HT1080 (cell line): ENCODE results near the gene SPOCK1. TPM values are rescaled to one million over a fixed set of nuclear protein-coding genes. Genes with fewer than 3 reads are reported as not detected.

ENCODE experiments used
- DNase-seq: peaks from one replicate; pipeline ENCODE4 v3.0.0-alpha.2; 2015; ENCODE audit warnings: low read depth
- total RNA-seq: library from RNA; depleted of rRNA; stranded (reverse); fragments of >200 nt; shearing (Covaris generic); gene quantifications from 2 replicates; pipeline ENCODE4 v1.2.3, GENCODE V29; 2014

Gene SPOCK1
- total RNA-seq, 1 experiment from 2014 or later: 21.7 TPM

DNA sequence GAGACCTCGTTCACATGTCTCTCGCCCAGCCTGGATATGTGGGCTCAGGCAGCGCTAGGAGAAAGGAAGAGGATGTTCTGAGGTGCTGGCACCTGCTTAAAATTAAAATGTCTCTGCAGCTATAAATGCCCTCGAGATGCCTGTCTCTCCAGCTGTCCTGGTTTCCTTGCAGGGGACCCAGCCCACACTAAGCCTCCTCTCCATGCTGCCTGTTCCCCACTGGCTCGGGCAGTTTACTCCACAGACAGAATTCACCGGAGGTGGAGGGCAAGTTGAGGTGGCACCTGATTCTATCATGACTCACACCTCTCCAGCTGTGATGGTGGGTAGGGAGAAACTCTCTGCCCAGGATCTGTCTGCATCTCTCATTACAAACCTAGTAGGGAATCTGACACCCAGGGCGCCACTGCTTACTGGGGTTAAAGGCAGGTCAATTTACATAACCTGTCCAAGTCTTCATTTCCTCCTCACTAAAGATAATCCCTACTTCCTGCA is 420.9 kb downstream of the SPOCK1 start:
- peak; percentile 89 for DNase-seq

DNA sequence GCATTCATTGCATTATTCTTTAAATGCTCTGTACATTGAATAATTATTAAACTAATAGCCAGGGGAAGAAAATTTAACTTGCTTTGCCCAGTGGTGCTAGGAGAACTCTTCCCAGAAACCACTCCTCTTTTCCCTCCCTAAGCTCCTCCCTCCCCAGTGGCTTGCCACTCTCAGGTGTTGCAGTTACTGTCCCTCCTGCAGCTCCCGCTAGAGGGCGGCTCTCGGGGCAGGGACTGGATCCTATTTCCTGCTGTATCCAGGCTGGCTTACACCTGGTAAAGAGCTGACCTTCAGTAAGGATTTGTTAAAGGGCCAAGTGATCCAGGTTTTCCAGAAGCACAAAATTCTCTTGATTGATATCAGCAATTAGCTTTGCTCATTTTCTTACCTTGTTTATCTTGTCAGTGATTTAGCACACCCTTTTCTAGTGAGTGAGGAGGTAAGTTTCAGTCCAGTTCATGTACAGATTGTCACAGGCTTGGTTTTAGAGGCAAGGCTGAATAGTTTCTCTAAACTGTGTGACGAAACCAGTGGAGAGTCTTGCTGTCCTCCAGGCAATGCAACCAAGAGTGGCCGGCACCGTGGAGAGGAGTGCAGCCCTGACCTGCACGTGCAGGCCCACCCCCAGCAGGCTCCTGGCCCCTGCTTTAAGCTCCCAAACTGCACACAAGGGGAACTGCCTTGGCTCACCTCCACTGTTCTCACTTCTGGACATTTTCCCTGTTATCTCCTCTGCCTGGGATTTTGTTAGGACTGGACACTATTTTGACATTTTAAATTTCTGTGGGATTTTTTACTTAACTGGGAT is 423.8 kb downstream of the SPOCK1 start:
- DNase-seq: peak; percentile 56

DNA sequence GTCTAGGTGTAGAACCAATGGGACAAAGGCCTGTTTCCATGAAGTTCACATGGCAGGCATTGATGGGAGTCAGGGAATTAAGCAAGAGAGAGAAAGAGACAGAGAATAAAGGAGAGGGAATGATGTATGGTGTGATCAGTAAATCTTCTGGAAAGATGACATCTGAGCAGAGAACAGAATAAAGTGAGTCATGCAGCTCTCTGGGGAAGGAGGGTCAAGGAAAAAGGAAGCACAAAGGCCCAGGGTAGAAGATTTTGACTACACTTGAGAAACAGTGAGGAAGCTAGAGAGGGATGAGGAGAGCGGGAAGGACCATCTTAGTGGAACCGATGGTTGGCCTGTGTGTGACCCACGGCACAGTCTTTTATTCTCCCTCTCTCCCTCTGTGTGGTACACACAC is 425.9 kb downstream of the SPOCK1 start:
- peak; percentile 60 for DNase-seq

DNA sequence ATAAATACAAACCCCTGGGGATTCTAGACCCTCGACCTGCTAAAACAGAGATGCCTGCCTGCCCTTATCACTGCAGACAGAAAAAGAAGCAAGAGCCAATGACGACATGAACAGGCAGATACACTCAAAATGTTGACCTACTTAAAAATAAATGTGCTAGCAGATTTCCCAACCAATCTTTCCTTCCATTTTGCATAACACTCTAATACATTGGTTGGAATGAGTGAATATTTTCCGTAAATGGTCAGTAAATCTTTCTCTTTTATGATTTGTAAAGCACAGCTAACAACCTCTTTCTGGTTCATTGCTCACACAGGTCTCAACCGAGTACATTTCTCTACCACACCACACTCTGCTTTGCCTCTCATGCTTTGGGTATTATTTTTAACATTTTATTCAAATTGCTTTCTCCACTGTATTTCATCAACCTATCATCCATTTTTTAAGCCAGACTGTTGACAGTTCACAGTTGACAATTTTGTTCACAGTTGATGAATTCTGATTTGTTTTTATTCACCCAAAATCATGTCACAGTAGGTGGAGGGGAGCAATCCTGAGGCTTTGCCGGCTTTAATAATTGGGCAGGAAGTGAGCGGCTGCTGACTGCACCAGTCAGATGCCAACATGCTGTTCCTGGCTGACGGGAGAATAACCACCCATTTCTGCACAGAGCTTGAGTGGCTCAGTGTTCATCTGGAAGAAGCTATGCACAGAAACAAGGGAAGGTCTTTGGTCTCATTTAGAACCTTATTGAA is 426.6 kb downstream of the SPOCK1 start:
- peak; percentile 27 for DNase-seq

DNA sequence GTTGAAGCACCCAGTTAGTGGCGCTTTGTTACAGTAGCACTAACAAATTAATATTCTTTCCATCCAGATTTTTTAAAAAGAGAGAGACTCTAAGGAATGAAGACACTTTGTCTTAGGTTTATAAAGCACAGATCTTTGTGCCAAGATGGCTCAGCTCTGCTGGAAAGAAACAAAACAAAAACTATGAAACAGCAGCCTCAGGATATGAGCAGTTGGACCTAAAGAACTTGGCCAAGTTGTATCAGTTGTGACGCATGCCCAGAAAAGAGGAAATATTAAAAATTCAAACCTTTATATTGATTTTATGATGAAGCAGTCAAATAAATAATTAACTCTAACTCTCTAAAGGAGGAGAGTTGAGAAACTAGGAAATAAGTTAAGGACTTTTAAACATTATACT is 427.2 kb downstream of the SPOCK1 start:
- DNase-seq: no peak

DNA sequence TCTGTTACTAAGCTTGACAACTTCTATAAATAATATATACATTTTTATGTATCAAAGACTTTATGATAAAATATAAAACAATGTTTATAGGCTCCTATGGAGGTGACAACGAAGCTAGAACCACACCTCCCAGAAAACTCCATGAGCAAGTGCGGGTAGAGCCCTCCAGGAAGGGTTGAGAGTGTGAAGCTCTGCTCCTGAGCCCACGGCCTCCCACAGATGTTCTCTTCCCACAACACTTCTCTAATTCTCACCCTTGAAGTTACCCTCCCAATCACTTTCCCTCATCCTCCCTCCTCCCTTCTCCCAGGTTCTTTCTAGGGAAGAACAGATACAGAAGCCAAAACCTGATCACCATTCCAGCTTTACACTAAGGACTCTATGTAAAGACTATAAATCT is 427.6 kb downstream of the SPOCK1 start:
- no peak for DNase-seq

DNA sequence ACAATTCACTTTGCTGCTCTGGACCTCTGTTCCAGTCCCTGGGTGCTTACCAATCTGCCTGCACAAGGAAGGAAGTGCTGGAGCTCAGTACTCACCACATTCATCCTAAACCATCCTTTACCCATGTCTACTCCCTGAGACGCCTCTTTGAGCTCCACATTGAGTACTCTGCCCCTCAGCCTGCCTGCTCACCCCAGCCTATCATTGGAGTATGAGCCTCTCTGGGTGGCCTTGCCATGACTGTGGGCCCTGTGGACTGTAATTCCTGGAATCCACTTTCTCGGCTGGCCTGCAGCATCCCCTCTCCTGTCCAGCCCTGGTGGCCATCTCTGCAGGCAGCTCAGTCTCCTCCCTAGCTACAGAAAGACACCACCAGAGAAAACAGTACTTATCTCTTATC is 428.6 kb downstream of the SPOCK1 start:
- DNase-seq: no peak

DNA sequence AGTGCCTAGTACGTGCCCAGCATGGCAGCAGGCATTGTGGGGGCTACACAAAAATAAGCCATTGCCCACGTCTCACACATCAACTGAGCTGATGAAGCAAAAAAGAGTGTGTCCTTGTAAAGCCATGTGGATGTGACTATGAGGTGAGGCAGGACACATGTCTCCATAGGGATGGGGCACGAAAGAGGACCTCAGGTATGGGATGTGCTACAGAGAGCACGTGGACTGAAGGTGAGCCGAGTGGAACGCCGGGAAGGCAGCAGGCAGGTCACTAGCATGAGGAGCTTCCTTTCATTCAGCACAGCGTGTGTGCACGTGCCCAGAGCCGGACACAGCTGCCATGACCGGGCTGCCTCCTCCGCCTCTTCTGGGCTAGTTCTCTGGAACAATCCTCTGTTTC is 429.8 kb downstream of the SPOCK1 start:
- DNase-seq: no peak

DNA sequence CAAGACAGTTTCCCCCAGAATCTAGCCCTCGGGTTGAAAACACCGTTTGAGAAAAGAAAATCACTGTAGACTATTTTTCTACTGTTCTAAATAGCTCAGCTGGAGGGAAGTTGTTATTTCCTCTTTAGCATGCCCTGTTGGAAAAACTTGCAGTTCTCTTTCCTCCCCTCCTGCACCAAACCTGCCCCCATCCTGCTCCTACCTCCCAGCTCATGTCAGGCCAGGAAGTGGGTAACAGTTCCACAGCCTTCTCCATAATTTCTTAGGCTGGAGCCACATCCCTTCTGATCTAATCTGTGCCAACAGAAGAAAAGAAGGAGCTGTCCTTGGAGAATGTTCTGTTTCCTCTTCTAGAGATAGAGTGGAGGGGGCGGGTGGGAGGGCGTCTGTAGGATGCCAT is 437.7 kb downstream of the SPOCK1 start:
- DNase-seq: no peak

DNA sequence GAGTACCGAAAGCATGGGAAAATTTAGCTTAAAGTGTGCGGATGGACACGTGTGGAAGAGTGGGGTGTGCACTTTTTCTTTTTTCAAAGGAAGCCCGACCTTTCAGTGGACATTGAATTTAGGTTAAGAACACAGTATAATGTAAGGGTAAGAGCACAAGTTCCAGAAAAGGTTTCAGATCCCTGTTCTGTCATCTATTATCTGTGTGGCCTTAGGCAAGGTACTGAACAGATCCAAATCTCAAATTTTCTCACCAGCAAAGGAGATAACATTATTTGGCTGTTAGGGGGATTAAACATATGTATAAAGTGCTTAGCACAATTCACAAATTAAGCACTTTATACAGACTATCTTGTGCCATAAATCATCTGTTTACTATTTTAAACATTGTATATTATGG is 441.0 kb downstream of the SPOCK1 start:
- DNase-seq: no peak

DNA sequence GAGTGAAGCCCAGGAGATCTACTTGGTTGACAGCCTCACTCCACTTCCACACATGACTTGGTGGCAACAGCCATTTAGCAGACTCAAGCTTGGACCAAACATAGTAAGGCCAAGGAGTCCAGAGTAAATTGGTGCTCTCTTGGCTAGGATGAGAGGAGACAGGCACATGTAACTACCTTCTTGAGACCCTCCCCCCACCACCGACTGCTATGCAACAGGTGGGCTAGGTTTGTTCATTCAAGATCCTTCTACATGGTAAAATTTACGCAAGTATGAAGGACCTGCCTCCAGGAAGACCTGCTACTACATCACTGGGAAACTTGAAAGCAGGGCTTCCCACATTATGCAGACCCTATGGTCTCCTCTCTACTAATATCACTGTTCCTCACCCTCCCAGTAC is 442.4 kb downstream of the SPOCK1 start:
- no peak for DNase-seq

DNA sequence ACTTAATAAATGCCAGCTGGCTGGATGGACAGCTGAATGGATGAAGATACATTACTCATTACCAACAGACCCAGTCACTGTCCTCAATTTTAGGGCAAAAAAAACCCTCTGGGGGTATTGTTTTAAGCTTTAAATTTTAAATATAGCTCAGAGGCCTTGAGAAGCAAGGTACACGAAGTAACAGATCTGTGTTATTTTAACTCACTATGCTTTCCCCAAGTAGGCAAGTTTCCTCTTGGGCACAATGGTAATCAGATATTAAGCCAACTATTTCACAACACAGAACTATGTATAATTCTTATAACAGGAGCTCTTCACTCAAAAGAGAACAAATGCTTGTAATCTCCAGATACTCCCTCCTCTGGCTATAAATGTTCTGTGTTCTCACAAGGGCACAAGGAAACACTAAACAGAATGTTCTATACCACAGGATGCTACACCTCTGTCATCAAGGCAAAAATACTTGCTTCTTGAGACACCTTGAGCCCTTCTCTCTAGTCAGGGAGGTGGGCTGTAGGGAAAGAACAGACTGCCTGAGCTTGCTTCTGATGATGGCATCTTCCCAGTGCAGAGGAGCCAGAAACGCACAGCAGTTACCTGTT is 443.8 kb downstream of the SPOCK1 start:
- DNase-seq: no peak

DNA sequence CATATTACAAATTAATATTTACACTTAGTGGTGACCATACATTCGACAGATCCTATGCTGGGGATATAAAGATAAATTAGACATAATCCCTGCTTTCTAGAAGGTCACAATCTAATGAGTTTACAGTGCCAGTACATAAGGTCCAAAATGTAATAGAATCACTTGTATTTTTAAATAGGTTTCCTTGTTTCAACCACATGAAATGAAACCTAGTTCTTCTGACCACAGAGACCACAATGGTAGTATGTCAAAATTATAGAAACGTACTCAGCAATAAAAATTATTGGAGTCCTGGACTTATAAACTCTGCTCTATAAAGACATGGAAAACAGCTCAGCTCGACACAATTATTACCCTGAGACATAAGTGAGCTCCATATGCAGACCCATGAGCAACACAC is 444.3 kb downstream of the SPOCK1 start:
- DNase-seq: no peak

DNA sequence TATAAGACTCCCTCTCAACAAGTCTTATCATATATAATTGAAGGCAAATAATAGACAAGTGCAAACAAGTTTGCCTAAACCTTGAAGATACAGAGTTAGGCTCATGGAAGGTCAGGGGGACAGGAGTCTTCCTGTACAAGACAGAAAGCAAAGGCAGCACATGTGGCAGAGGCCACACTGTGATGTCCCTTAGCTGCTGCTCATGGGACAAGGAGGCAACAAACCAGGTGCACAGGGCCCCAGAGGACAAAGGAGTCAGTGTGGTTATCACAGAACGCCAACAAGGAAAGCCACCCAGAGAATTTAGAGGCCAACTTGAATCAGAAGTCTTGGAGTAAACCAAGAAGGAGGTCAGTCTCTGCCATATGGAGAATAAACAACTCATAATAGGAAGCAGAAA is 444.8 kb downstream of the SPOCK1 start:
- no peak for DNase-seq

DNA sequence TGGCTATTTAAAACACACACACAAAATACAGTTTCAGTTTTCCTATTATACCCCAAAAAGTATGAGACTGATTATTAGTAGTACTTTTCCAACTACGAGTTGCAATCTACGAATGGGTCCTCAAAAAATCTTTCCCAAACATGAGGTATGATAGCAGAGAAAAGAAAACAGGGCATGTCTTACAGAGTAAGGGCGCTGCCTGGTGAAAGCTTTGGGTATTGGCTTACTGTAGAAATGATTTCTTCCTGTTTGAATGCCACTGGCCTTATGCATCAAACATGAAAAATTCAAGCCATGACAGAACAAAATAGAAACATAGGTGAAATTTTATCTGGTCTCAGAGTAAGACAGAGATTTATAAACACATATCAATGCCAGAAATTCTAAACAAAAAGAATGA is 448.0 kb downstream of the SPOCK1 start:
- no peak for DNase-seq

DNA sequence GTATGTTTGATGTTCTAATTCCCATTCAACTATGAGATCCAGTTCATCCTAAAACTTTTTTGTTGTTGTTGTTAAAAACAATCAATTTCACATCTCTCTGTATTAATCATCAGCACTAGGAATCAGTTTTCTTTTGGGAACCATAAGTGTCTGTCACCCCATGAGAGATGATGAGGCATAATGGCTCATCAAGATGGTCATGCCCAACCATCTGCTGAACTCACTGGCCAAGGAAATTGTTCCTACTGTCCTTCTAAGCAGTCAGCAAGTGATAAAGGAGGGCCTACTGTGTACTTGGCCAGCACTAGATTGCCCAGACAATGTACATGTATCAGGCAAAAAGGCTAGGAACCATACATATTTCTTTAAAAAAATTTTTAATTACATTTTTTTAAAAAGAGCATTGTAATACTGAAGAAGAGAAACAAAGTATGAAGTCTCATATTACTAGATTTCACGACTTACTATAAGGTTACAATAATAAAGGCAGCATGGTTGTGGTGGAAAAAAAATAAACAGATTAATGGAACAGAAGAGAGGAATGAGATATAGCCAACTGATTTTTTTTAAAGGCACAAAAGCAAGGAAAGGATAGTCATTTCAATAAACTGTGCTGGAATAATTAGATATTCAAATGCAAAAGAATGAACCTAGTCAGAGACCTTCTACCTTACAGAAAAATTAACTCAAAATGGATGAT is 458.3 kb downstream of the SPOCK1 start:
- no peak for DNase-seq

DNA sequence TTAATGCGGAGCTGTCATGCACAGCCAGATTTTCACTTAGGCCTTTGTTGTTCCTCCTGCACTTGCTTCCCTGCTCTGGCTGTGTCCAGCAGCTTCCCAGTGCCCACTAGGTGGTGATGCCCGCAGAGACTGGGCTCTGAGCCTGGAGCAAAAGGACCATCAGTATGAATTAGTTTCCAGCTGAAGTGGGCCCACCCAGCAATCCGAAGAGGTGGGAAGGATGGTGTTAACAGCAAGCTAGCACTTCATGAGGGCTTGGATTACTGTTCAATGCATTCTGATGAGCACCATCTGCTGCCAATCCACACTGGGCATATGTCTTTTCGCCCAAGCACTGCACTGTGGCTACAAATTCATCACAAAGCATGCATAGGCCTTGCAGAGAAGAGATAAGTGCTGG is 459.1 kb downstream of the SPOCK1 start:
- no peak for DNase-seq

DNA sequence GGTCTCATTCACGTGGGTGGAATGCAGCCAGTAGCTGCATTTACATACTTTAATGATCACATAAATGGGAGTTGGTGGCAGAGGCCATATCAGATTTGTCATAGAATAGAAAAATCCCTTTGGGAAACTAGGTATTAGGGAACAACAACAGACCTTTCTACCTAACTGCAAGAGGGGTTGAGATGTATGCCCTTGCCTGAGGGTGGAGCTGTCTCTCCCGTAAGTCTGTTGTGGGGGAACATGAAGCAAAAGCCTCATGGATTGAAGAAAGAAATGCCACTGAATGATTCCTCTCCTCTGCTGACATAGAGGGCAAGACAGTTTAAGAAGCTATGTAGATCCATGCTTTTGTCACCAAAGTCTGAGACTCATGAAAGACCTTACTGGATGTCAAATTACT is 461.3 kb downstream of the SPOCK1 start:
- DNase-seq: no peak

DNA sequence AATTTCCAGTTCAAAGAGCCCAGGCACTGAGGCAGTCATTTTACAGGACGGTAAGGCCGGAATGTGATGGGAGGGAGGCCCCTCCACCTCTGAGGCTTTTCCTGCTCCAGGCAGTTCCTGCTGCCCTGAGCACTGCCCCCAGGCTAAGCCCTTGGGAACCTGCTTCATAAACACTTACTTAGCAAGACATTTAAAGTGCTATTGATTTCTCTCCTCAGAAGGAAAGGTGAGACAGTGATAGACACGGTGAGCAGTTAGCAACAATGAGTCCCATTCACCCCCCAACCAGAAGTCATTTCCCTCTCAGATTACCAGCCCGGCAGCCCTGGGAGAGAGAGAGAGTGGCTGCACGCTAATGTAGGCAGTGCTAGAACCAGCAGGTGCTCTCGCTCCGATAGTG is 462.5 kb downstream of the SPOCK1 start:
- no peak for DNase-seq

DNA sequence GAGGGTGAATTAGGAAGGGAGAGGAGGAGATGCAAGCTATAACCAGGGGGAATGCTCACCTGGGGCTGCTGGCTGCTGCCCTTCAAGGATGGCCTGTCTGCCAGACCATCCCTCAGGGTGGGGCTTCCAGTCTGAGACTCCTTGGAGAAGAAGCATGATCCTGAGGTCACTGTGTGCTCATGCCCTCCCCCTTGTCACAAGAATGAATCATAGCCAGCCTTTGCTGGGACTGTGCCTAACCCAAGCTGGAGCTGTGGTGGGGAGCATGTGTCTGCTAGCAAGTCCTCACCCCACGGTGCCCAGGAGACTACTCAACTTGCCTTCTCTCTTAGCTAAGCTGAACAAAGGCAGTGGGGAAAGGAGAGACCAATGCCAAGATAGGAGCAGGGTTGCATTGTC is 463.6 kb downstream of the SPOCK1 start:
- peak; percentile 26 for DNase-seq

DNA sequence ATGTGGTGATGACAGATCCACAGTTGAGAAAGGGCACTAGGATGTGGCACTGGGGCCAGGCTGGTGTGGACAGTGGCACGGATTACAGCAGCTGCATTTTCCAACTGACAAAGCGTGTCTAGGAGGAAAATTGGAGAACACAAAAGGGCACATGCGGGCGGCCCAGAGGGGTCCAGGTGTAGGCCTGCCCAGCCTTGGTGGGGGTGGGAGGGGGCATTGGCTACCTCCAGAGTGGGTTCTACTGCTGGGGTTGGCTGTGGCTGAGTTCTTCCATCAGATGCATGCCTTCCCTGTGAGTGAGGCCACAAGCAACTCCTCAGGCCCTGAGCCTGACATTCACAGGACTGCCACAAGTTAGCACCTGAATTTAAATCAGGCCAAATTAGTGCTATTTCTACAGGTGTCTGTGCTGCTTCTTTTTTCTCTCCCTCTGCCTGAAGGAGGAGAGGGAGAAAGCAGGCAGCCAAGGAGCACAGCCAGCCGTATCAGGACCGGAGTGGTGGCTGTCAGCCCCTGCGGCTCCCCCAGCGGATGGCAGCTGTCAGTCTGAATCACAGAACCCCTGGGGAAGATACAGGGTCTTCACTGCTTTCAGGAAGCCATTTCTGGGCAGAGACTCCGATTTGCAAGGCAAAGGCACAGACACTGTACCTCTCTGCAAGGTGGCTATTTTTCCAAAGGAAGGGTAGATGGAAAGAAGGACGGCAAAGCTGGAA is 464.2 kb downstream of the SPOCK1 start:
- no peak for DNase-seq
